ENCODE measurements around the gene PLEKHA7.
A peak's percentile ranks its signal among the peaks of the same experiment; 100 is the strongest.
"Not testable (repeated sequence)": the region's sequence is repeated elsewhere in the genome, so short reads cannot be mapped to it uniquely, and the experiment has no call there.

PLEKHA7 gene

DNA sequence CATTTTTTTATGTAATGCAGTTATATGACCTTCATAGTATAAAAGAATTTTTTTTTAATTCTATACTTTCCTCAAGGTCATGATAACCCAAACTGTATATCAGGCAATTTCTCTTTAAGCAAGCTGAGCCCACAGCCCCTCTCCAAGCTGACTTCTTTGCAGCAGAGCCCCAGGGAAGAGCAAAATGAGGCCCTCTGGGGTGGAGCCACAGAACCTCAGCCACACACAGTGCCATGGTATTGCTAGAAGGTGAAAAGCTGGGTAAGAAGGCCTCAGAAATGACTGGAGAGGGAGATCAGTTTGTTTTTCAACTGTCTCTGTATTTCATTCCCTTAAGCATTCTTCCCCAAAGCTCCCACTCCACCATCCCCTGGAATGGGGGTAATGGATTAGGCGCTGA lies 108.8 kb downstream of the PLEKHA7 start:
- DNase-seq: no peak

DNA sequence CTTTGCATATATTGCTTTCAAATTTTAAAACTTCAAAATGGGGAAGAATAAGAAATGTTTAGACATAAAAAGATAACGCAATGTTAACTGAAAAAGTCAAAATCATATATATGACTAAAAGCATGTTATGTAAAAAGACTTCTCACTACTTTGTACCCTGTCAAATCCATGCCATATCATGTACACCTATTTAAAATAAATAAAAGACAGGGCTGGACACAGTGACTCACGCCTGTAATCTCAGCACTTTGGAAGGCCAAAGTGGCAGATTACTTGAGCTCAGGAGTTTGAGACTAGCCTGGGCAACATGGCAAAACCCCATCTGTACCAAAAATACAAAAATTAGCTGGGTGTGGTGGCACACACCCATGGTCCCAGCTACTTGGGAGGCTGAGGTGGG lies 109.5 kb downstream of the PLEKHA7 start:
- DNase-seq: not testable (repeated sequence)

DNA sequence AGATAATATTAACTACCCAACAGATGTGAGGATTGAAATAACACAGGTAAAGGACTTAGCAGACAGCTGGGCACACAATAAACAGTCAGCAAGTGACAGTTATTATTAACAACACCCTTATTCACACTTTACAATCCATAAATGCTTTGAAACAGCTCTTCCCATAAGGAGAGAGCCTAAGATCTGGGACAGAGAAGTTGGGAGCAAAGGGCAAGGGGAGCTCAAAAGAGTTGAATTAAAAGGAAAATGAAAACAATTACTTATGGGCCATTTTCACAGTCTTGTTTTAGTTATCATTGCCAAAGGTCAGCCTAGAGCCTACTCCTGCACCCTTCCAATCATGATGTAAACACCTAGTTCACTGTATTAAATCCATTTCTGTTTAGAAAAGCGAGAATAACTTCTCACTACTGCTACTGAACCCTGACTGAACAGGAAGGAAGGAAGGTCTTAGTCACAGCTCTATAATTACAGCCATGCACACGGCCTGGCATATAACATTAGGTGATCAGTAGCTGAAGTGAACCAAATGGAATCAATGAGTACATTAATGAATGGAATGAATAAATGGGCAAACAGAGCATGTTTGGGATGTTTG lies 111.3 kb downstream of the PLEKHA7 start:
- DNase-seq: peak; percentile 73

DNA sequence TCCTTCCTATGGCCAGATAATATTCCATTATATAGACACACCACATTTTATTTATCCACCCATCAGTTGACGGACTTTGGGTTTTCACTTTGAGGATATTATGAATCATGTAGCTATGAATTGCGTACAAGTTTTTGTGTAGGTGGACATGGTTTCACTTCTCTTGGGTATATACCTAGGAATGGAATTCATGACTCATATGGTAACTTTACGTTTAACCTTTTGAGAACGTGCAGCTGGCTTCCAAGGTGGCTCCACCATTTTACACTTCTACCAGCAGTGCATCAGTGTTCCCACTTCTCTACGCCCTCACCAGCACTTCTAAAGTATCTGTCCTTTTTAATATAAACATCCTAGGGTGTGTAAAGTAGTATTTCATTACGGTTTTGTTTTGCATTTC lies 112.0 kb downstream of the PLEKHA7 start:
- DNase-seq: peak; percentile 84

DNA sequence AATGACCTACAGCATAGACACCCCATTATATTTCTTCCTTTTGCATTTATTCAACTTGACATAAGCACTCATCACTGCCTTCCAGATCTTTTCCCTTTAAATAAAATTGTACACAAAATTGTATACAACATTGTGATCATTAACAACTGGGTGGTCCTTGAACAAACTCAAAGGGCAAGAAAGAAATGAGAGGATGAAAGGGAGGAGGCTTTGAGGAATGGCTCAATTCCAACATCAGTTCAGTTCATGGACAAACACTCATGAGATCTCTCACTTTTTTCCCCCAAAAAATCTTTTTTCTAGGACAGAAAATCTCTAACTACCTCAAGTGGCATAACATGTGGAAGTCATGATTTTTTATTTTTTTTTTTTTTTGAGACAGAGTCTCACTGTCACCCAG lies 113.7 kb downstream of the PLEKHA7 start:
- no peak for DNase-seq

DNA sequence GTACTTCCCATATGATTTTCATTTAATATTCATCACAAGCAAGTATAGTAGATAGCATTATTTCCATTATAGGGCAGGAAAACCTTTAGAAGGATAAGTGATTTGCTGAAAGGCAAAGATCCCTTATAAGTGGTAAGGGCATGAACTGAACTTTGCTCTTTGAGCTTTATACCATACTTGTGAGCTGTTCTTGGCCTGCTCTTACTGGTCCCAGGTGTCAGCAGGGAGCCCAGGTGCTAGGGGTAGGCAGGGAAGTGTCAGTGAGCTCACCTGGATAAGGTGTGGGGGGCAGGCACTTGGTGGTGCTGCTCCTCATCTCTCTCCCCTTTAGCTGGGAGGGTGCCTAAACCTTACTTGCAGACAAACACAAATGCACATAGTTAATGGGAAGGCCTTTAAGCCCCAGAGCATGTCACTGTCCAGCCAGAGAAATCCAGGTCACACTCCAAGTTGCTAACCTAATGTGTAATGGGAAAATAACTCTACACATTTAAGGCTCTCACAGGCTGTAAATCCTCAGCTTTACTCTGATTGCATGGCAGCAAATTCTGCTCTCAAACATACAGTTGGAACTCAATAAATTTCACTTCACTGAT lies 114.4 kb downstream of the PLEKHA7 start:
- DNase-seq: no peak

DNA sequence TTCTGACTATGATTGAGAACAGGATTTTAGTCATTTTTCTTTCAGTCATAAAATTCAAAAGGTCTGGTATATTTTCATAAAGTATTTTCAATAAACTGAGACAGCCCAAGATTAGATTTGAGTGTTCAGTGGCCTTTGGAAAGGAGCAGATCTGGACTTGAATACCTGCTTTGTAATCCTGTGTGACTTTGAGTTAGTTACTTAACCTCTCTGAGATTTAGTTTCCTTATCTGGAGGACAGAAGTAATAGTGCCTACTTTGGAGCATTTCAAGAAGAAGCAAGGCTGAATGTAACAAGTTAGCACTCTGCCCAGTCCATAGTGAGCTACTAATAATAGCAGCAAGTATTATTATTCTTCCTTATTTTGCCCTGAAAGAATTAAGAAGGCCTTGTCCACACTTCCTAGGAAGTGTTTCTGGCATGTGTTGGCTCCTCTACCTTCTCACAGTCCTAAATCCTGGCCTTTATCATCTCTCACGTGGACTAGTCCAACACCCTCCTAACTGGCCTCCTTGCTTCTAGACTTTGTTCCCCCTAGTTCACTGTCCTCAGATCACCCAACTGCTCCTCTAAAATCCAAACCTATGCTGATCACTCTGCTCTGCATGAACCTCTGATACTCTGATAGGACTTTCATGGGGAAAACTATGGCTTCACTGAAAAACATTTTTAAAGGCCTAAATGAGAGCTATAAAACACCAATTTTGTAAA lies 115.8 kb downstream of the PLEKHA7 start:
- DNase-seq: no peak

DNA sequence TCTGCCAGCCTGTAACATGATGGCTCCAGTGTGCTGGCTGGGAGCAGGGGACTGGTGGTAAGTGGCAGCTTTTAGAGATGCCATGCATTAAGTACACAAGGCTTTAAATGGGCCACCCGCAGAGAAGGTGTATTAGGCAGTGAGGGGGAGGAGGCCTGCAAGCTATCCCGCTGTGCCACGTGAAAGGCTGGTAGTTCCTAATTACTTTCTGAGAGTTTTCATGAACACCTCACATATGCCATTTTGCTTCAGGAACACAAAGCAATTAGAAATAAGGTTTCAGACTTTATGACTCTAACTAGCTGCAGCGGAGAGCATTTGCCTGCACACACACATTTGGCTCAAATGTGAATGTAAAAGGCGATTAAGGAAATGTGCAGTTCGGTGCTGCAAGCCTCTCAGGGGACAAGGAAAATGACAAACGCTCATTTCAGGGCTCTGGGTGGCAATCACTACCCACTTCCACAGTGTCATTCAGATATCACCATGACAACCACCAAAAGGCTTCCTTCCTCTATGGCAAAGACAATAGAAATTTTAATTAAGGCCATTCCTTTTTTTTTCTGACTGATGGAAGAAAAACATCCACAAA lies 116.6 kb downstream of the PLEKHA7 start:
- no peak for DNase-seq

DNA sequence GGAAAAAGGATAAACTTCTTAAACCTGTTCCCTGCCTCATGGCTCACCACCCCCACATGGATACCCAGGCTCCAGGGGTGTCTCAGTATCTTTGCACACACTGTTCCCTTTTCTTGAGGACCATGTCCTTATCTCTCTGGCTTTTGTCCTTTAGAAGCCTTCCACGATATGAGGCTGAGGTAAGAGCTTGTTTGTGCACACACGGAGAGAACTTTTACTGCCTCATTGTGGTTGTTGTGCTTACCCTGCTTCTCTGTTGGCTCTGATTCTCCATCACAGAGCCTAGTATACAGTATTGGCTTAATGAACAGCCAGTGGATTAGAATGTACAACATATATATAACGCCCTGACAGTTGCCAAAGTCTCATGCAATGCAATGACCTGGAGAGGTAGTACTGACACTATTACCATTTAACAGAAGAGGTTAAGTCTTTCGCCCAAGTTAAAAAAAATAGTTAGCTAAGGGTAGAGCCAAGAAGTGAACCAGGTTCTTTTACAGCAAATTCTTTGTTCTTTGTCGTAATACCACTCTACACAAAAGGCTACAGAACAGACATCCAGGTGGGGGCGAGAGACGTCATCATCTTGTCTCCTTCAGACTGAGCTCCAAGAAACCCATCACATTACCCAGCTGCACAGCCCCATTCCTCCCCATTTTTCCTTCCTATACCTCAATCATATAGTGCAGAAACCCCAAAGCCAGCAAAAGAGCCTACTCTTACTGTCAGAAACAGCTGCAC lies 117.3 kb downstream of the PLEKHA7 start:
- no peak for DNase-seq

DNA sequence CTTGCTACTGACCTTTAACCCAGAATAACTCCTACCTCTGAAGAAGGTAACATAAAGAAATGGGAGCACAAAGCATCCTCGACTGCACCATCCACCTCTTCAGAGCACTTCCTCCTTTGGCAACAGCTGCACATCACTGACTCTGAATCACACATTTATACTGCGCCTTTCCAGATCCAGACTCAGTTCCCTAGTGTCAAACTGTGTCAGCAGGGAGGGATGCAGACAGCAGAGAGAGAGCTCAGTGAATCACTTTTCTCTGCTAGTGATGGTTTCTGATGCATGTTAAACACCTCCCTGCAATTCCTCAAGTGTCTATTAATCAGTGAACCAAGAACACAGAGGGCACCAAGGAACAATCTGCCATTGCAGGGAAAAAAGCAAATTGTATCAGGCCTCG lies 118.9 kb downstream of the PLEKHA7 start:
- no peak for DNase-seq

DNA sequence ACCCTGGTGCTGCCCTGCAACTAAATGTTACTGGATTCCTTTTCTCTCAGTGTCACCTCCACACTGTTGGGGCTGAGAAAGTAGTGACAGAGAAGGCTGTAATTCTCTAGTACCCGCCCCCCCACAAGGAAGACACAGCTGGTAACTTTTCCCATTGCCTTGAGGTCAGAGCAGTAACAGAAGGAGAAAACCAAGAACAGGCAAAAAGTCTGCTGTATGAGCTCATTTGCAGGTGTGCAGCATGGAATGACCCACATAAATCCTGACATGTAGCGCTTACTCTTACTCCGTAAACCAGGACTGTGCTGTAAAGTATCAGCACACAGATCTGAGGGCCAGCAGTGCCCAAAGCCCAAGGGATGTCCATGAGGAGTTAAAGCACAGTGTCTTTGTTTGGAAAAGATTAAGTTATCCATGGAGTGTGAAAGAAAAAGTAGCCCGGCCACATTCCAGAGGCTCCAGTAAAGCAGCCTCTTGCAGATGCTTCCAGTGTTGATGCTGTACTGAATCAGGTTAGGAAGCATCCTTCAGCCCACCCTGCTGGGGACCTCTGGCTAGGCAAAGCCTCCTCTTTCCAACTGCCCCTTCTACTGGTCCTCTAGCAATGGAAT lies 120.7 kb downstream of the PLEKHA7 start:
- no peak for DNase-seq

DNA sequence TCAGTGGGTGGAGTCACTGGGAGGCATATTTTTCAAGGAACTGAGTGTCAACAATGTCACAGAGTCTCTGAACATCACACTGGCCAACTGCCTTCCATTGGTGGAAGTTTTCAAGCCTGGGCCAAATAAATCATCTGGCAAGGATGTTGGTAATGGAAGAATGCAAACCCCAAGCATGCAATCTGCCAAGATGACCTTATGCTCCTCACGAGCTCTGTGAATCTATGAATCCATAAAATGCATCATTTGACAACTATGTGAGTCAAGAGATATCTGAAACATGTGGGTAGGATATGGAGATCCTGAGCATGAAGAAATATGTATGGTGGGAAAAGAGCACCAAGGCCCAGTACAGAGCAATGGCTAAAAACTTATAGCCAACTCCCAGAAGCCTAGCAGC lies 122.2 kb downstream of the PLEKHA7 start:
- DNase-seq: no peak

DNA sequence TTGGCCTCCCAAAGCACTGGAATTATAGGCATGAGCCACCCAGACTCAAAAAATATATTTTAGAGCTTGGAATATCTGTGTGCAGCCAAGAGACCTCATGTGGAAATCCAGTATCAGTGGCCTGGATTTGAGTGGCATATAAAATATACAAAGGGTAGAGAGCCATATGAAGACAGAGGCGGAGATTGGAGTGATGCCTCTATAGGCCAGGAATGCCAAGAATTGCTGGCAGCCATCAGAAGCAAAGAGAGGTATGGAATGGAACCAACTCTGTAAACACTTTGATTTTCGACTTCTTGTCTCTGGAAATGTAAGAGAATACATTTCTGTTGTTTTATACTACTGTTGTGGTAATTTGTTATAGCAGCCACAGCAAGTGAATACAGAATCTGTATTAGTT lies 123.0 kb downstream of the PLEKHA7 start:
- no peak for DNase-seq

DNA sequence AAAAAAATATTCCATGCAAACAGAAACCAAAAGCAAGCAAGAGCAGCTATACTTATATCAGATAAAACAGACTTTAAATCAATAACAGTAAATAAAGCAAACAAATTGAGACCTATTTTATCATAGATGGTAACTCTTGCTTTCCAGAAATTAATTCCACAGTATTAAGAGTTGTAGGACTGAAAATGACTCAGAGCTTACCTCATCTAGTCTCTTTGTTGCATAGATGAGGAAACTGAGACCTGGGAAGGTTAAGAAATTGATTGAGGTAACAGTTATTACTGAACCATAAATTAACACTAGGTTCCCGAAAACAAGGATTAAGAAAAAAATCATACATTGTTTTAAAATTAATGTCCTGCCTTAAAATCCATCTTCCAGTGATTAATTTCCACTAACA lies 123.8 kb downstream of the PLEKHA7 start:
- no peak for DNase-seq

DNA sequence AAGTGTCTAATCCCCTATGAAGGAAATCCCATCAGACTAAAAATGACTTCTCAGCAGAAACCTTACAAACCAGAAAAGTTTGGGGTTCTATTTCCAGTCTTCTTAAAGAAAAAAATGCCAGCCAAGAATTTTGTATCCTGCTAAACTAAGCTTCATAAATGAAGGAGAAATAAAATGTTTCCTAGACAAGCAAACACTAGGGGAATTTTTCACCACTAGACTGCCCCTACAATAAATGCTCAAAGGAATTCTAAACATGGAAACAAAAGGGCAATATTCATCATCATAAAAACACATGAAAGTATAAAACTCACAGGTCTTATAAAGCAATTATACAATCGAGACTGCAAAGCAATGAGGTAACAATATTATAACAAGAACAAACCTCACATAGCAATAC lies 124.3 kb downstream of the PLEKHA7 start:
- no peak for DNase-seq

DNA sequence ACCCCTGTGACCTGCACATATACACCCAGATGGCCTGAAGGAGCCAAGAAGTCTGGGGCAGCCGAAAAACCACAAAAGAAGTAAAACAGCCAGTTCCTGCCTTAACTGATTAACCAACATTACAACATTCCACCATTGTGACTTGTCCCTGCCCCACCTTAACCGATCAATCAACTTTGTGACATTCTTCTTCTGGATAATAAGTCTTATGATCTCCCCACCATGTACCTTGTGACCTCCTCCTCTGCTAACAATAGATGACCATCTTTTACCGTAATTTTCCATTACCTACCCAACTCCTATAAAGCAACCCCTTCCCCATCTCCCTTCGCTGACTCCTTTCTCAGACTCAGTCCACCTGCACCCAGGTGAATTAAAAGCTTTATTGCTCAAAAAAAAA lies 125.2 kb downstream of the PLEKHA7 start:
- DNase-seq: not testable (repeated sequence)

DNA sequence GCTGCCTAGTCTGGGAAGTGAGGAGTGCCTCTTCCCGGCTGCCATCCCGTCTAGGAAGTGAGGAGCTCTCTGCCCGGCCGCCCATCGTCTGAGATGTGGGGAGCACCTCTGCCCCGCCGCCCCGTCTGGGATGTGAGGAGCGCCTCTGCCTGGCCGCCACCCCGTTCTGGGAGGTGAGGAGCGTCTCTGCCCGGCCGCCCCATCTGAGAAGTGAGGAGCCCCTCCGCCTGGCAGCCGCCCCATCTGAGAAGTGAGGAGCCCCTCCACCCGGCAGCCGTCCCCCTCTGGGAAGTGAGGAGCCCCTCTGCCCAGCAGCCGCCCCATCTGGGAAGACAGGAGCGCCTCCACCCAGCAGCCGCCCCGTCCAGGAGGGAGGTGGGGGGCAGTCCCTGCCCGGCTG lies 126.3 kb downstream of the PLEKHA7 start:
- DNase-seq: not testable (repeated sequence)

DNA sequence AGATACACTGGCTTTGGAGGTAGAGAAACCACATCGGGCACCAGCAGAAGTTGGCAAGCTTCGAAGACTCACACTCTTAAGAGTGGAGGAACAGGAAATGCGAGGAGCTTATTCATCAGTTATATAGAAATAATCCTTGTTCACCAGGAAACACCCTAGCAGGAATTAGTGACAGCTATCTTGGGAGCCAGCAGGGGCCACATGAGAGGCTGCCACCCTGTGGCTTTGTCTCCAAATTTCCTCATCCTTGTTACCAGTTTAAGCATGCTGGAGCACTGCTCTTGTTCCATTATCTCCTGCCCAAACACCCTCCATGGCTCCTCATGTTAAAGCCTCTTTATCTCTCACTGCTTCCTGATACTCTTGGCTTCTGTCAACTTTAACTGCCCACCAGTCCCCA lies 131.0 kb downstream of the PLEKHA7 start:
- no peak for DNase-seq

DNA sequence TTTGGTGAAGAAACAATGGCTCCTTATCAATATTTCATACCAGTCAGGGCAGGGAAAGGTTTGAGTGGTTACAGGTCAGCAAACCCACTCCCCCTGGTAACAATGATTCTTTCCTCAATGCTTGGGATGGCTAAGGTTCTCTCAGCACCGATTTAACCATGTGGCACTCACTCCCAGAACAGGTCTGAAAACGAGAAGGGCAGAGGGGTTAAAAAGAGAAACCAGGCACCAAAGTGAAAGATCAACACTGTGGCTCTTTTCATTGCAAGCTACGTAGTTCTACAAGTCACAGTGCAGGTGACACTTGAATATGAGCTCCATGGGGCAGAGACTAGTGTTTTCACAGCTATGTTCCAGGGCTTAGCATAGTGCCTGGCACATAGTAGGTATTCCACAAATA lies 132.4 kb downstream of the PLEKHA7 start:
- DNase-seq: no peak

DNA sequence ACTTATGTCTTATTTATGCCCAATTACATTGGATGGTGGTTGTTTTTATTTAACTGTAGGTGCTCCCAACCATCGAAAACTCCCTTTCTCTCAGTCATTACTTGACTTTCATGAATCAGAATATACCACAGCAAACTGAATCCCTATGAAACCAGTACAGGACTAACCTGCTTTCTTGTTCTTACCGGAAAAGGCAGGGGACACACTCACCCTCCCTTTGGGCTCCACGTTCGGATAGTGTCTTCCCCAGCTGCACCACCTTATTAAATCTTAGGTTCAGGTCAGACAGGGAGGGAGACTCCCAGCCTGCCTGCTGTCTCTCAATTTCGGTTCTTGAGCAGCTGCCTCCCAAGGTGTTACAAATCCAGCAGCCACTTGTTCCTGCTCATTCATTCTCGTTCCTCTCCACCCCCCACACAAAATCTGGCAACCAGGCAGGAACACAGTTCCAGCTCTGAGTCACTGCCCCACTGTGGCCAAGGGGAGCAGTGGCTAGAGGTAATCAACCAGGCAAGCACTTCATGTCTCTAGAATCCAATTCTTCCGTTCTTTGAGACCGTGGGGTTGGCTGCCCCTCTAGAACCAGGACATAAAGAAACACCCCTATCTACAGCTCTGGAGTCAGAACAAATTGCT lies 133.0 kb downstream of the PLEKHA7 start:
- no peak for DNase-seq

DNA sequence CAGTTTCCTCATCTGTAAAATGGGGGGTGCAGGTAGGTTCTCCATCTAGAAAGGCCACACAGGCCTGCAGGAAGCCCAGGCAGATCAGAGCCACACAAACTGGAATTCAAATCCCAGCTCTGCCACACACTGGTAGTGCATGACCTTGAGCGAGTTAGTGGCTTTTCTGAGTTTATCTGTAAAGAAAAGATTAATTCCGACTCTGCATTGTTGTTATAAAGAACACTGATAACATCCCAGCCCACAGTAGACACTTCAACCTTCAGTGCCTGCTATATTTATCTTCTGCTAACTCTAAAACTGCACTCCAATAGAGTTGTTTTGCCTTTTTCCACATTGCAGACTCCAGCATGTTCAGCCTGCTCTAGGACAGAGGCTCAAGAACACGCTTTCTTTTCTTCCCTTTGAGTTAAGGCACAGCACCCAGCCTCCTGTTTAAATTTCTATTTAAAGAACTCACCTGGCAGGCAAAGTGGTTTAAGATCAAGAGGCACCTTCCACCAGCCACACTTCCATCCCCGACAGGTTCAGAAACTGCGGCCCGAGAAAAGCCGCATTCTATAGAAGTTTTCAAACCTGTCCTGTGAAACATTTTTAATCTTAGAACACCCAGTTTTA lies 133.9 kb downstream of the PLEKHA7 start:
- DNase-seq: no peak

DNA sequence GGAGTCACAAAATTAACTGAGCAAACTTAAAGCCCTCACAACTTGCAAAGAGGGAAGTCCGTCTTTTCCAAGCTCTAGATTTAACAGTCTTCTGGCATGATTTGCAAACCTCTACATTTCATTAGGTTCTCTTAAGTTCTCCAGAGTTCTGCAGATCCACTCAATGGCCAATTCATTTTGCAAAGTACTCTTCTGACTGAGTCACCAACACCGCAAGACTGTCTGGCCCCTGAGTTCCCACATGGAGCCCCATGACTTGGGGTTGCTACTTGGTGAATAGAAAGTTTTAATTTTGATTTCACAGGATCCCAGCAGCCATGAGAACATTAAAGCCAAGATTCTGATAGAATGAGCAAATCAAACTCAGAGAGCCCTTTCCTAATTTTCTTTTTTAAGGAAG lies 134.5 kb downstream of the PLEKHA7 start:
- no peak for DNase-seq

Measured in activated CD4-positive, alpha-beta T cell treated with anti-CD3 and anti-CD28 coated beads, Interleukin-2, amount 50 U/mL, for 16 hours (primary cell).